NB4 (cell line): ENCODE measurements around the gene DNAH2.

ENCODE experiments used
- DNase-seq: peaks from one replicate; pipeline ENCODE4 v3.0.0; 2010; ENCODE audit warnings: low read depth
- H3K4me3 ChIP-seq: one replicate; pipeline ENCODE4 v1.5.1; 2011; ENCODE audit warnings: mild to moderate bottlenecking, low read depth, low read length, moderate library complexity
- MYC ChIP-seq: IDR thresholded peaks from 2 replicates; pipeline ENCODE4 v1.6.1; 2011; ENCODE audit warnings: low read depth, low read length
- POLR2A ChIP-seq: IDR thresholded peaks from 2 replicates; pipeline ENCODE4 v1.6.1; 2011; ENCODE audit warnings: mild to moderate bottlenecking; ENCODE audit not compliant: insufficient read length; ENCODE audit errors: extremely low read depth
- TF ChIP-seq, protein P1 (sequence below): IDR thresholded peaks from one replicate; pipeline ENCODE4 v1.5.1; 2012; ENCODE audit warnings: low read depth, low read length
- TF ChIP-seq, protein P2 (sequence below): IDR thresholded peaks from 2 replicates; pipeline ENCODE4 v1.6.1; 2011; ENCODE audit warnings: low read depth, low read length

The DNAH2 gene

DNA sequence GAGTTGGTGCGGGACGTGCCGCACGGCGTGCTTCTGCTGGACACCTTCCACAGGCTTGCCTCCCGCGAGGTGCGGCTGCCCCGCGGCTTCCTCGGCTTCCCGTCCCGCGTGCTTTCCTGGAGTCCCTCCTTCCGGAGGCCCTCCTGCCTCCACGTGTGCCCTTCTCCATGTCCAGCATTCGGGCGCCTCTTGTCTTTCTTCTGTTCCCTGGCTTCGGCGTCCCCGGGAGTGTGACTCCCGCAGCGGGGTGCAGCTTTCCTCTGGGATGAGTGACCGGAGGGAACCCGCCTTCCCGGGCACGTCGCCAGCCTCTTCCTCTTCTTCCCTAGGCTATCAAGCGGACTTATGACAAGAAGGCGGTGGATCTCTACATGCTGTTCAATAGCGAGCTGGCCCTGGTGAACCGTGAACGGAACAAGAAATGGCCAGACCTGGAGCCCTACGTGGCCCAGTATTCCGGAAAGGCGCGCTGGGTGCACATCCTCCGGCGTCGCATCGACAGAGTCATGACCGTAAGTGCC is 23.0 kb downstream of the DNAH2 start:
- no peak for DNase-seq
- TF ChIP-seq, protein P1, sequence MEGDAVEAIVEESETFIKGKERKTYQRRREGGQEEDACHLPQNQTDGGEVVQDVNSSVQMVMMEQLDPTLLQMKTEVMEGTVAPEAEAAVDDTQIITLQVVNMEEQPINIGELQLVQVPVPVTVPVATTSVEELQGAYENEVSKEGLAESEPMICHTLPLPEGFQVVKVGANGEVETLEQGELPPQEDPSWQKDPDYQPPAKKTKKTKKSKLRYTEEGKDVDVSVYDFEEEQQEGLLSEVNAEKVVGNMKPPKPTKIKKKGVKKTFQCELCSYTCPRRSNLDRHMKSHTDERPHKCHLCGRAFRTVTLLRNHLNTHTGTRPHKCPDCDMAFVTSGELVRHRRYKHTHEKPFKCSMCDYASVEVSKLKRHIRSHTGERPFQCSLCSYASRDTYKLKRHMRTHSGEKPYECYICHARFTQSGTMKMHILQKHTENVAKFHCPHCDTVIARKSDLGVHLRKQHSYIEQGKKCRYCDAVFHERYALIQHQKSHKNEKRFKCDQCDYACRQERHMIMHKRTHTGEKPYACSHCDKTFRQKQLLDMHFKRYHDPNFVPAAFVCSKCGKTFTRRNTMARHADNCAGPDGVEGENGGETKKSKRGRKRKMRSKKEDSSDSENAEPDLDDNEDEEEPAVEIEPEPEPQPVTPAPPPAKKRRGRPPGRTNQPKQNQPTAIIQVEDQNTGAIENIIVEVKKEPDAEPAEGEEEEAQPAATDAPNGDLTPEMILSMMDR: no peak
- no peak for TF ChIP-seq MYC
- no peak for TF ChIP-seq POLR2A
- TF ChIP-seq, protein P2, sequence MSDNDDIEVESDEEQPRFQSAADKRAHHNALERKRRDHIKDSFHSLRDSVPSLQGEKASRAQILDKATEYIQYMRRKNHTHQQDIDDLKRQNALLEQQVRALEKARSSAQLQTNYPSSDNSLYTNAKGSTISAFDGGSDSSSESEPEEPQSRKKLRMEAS: no peak
- no peak overlapping the region for H3K4me3 ChIP-seq

DNA sequence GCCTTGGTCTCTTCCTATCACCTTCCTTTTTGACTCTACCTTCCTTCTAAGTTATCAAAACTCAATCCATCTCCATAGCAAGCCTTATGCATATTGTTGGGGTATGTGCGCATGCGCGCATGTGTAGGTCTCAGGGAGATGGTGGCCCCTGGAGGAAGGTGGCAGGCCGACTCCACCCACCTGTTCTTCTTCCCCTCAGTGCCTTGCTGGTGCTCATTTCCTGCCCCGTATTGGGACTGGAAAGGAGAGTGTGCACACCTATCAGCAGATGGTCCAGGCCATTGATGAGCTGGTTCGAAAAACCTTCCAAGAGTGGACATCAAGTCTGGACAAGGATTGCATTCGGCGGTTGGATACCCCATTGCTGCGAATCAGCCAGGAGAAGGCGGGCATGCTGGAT is 25.2 kb downstream of the DNAH2 start:
- TF ChIP-seq, protein P1: no peak
- TF ChIP-seq POLR2A: no peak
- TF ChIP-seq, protein P2: no peak
- no peak for TF ChIP-seq MYC
- DNase-seq: no peak
- no peak overlapping the region for H3K4me3 ChIP-seq

DNA sequence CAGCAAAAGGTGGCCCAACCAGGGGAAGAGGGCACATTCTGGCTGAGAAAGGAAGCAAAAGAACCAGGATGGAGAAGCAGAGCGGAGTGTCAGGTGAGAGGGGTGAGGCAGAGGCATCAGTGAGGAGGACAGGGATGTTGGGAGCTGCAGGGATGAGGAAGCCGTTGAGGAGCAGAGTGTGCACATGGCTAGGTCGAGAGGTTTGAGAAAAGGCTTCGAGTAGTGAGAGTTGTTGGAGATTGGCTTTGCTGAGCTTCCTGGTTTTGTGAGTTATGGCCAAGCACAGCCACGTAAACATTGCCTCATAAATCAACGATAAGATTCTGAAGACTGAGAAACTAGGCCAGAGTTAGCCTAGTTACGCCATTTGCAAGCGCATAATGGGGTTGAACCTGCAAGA is 26.9 kb downstream of the DNAH2 start:
- H3K4me3 ChIP-seq: no peak overlapping the region
- TF ChIP-seq, protein P1: no peak
- no peak for TF ChIP-seq MYC
- TF ChIP-seq POLR2A: no peak
- TF ChIP-seq, protein P2: no peak
- DNase-seq: no peak

DNA sequence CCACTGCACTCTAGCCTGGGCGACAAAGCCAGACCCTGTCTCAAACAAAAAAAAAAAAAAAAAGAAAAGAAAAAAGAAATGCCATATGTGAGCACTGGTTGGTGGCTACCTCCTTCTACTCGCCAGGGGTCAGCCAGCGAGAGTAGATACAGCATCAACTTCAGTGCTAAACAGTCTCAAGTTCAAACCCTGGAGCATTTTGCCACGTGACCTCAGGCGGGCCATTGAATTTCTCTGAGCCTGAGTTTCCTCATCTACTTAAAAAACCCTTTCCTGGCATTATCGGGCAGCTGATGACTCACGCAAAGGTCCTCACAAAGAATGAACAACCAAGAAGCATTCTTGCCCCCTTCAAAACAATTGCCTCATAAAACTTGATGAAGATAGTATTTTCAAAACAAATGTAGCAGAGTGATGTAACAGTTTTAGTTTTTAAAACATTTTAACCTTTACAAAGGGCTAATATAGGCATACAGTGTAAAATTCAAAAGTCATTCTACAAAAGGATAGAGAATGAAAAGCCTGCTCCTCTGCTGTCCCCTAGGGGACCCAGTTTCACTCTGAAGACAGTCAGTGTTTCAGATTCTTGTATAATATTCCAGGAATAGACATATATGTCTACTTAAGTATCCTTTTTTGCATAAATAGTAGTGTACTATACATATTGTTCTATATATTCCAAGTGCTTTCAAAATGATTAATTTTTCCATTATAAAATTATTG is 28.4 kb downstream of the DNAH2 start:
- TF ChIP-seq, protein P1: no peak
- TF ChIP-seq, protein P2: peak; percentile 78
- TF ChIP-seq POLR2A (no peak), MYC (no peak)
- no peak overlapping the region for H3K4me3 ChIP-seq

DNA sequence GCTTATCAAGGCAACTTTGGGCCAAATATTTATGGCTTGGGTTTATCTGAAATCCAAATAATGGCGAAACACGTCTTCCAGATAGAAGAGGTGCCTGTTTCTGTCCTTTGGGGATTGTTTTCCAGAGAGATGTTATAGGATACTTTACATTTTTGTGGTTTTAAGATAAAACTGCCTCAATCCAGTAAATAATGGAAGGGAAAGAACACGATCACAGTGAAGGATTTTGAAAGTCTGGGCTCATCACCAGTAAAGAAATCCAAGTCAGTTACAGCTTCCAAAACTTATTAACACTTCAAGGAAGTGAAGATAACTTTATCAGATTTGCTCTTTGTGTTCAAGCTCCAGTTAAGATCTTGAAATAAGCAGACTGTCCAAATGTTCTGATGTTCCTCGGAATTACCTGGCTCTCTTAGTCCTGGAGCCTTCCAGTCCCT is 30.1 kb downstream of the DNAH2 start:
- H3K4me3 ChIP-seq: no peak overlapping the region
- DNase-seq: no peak
- TF ChIP-seq, protein P2: no peak
- TF ChIP-seq, protein P1: no peak
- TF ChIP-seq MYC (no peak), POLR2A (no peak)

More for the DNA sequence above, 28.4 kb downstream of the DNAH2 start:
- peak; percentile 78 for DNase-seq
